Left lung (tissue), 10 donors: ENCODE results near the gene SUPT3H. TPM values are rescaled to one million over a fixed set of nuclear protein-coding genes. Genes with fewer than 3 reads are reported as not detected.

Experiments
- ATAC-seq: fragments of 200-7000 bp; cut with Tn5 transposase; one replicate; pipeline ENCODE4 v1.9.1; 2020; ENCODE audit warnings: moderate library complexity
- DNase-seq, 4 donors: peaks; one replicate each; pipeline ENCODE4 v3.0.0-alpha.2; 2013 to 2020
- H3K27ac ChIP-seq, 2 donors: fragments of 200-600 bp; sonication (generic) in 1 of 2; one replicate each; pipeline versions ENCODE4 v1.5.0 to v1.8.0; 2020 to 2021
- H3K27me3 ChIP-seq, 2 donors: fragments of 200-600 bp; sonication (generic) in 1 of 2; one replicate each; pipeline versions ENCODE4 v1.5.0 to v1.8.0; 2020 to 2021
- H3K36me3 ChIP-seq, 2 donors: fragments of 200-600 bp; sonication (generic) in 1 of 2; one replicate each; pipeline versions ENCODE4 v1.5.0 to v1.8.0; 2020 to 2021
- H3K4me1 ChIP-seq, 2 donors: fragments of 200-600 bp; one replicate each; pipeline ENCODE4 v1.8.0; 2021
- H3K4me3 ChIP-seq, 2 donors: fragments of 200-600 bp; sonication (generic) in 1 of 2; one replicate each; pipeline versions ENCODE4 v1.5.0 to v1.8.0; 2020 to 2021; ENCODE audit warnings: mild to moderate bottlenecking in 1 of 2
- H3K9me3 ChIP-seq, 2 donors: fragments of 200-600 bp; sonication (generic) in 1 of 2; one replicate each; pipeline versions ENCODE4 v1.5.0 to v1.8.0; 2020 to 2021
- CTCF ChIP-seq, 2 donors: fragments of 200-600 bp; sonication (generic) in 1 of 2; IDR thresholded peaks; one replicate each; pipeline versions ENCODE4 v1.5.0 to v1.8.0; 2021; ENCODE audit warnings: antibody characterized with exemption in 2 of 2
- intact Hi-C, 2 donors: fragments of 100-400 bp; cut with DNase I; formaldehyde crosslinking; loops; one replicate each; pipeline versions ENCODE4 v1.11.2 to v1.14.2; 2022
- polyA plus RNA-seq, 6 donors: library from polyadenylated mRNA; unstranded; fragments of 120-200 nt; gene quantifications; one replicate each; pipeline ENCODE4 v1.2.1, GENCODE V29; 2013; ENCODE audit not compliant: insufficient read length in 6 of 6
- total RNA-seq, 2 donors: library from RNA; stranded (reverse); fragmentation: NEBNext Ultra II Directional; extraction: Animal tissue kit (Norgen Biotek cat#: 25700); gene quantifications; one replicate each; pipeline ENCODE4 v1.2.1, GENCODE V29; 2021
- donor health status: DM: no; HTN: yes; CAD: no.
- donor health status: DM: no; HTN: no; CAD: no.

SUPT3H gene
- total and polyA plus RNA-seq, 8 donors: 4.7 to 33.0 (median 26.2) TPM

GRCh38 chr6:44955145-44955544, 422.6 kb downstream of the SUPT3H start:
- Histone ChIP-seq H3K9me3 (peaks cover 0 to 8% of the 10 kb centered on the region in 2 donors), H3K36me3 (peaks cover 0 to 17% of the 10 kb centered on the region in 2 donors), H3K4me3 (no peak overlapping the region), H3K27me3 (no peaks in the 10 kb centered on the region), H3K4me1 (no peaks in the 10 kb centered on the region), H3K27ac (no peak overlapping the region)
- DNase-seq (no peak), ATAC-seq (no peak)
- intact Hi-C loops: no loop called here
- no peak for TF ChIP-seq CTCF (IDR thresholded peaks at IDR 0.05)

- Histone ChIP-seq H3K9me3 (peaks cover 0 to 16% of the 10 kb centered on the region in 2 donors), H3K27ac (no peak overlapping the region), H3K27me3 (no peaks in the 10 kb centered on the region), H3K4me1 (no peaks in the 10 kb centered on the region), H3K4me3 (no peak overlapping the region), H3K36me3 (peaks cover 0 to 17% of the 10 kb centered on the region in 2 donors)
- DNase-seq (no peak), ATAC-seq (no peak)
- no peak for TF ChIP-seq CTCF (IDR thresholded peaks at IDR 0.05)
- intact Hi-C loops: no loop called here
Measured at GRCh38 chr6:44954281-44954680, 423.5 kb downstream of the SUPT3H start.

GRCh38 chr6:44951253-44951747, 426.4 kb downstream of the SUPT3H start:
- intact Hi-C loops: no loop called here
- H3K36me3 ChIP-seq: peaks cover 0 to 20% of the 10 kb centered on the region in 2 donors
- ATAC-seq (no peak), DNase-seq (no peak)
- no peak overlapping the region for H3K27ac ChIP-seq
- no peaks in the 10 kb centered on the region for H3K27me3 ChIP-seq
- H3K4me1 ChIP-seq: no peaks in the 10 kb centered on the region
- TF ChIP-seq CTCF (IDR thresholded peaks at IDR 0.05): no peak
- H3K9me3 ChIP-seq: peaks cover 0 to 31% of the 10 kb centered on the region in 2 donors
- no peak overlapping the region for H3K4me3 ChIP-seq

GRCh38 chr6:44949596-44950201, 428.0 kb downstream of the SUPT3H start:
- no peak overlapping the region for H3K27ac ChIP-seq
- H3K4me3 ChIP-seq: no peak overlapping the region
- DNase-seq (no peak), ATAC-seq (no peak)
- peaks cover 0 to 42% of the 10 kb centered on the region in 2 donors for H3K9me3 ChIP-seq
- TF ChIP-seq CTCF (IDR thresholded peaks at IDR 0.05): no peak
- peaks cover 0 to 20% of the 10 kb centered on the region in 2 donors for H3K36me3 ChIP-seq
- intact Hi-C loops: no loop called here
- H3K4me1 ChIP-seq: no peaks in the 10 kb centered on the region
- H3K27me3 ChIP-seq: no peaks in the 10 kb centered on the region

GRCh38 chr6:44943541-44943940, 434.2 kb downstream of the SUPT3H start:
- Histone ChIP-seq H3K4me1 (no peaks in the 10 kb centered on the region), H3K9me3 (peaks cover 0 to 29% of the 10 kb centered on the region in 2 donors), H3K27ac (no peak overlapping the region), H3K4me3 (no peak overlapping the region), H3K27me3 (no peaks in the 10 kb centered on the region), H3K36me3 (peaks cover 0 to 3% of the 10 kb centered on the region in 2 donors)
- no peak for ATAC-seq
- TF ChIP-seq CTCF (IDR thresholded peaks at IDR 0.05): no peak
- DNase-seq: no peak
- intact Hi-C loops: no loop called here
